Stimulated activated CD4-positive, alpha-beta T cell treated with anti-CD3 and anti-CD28 coated beads, Interleukin-4, amount 100 ng/mL, for 48 hours (primary cell): Measurements from ENCODE around the gene CARD8.
A peak's percentile ranks its signal among the peaks of the same experiment; 100 is the strongest.
"Not testable (repeated sequence)": the region's sequence is repeated elsewhere in the genome, so short reads cannot be mapped to it uniquely, and the experiment has no call there.

Source experiments
- DNase-seq, 2 donors: peaks; one replicate each; pipeline ENCODE4 v3.0.0-alpha.2; 2020; ENCODE audit warnings: low read depth in 2 of 2

CARD8 gene

GRCh38 chr19:48265326-48265725 is 9.6 kb upstream of the CARD8 start:
- DNase-seq = not testable (repeated sequence)

GRCh38 chr19:48260359-48260714 is 4.6 kb upstream of the CARD8 start:
- not testable (repeated sequence) for DNase-seq

GRCh38 chr19:48258992-48259391 is 3.3 kb upstream of the CARD8 start:
- not testable (repeated sequence) for DNase-seq

- DNase-seq = no peak
Measured at GRCh38 chr19:48258350-48258749, 2.6 kb upstream of the CARD8 start.

GRCh38 chr19:48254529-48254970 is 1.2 kb downstream of the CARD8 start:
- DNase-seq = no peak

GRCh38 chr19:48253999-48254398 is 1.7 kb downstream of the CARD8 start:
- DNase-seq = no peak

GRCh38 chr19:48252609-48253008 is 3.1 kb downstream of the CARD8 start:
- no peak for DNase-seq

GRCh38 chr19:48250290-48251025 is 5.3 kb downstream of the CARD8 start:
- no peak for DNase-seq

GRCh38 chr19:48249502-48250014 is 6.2 kb downstream of the CARD8 start:
- peak; percentile 59 to 71 for DNase-seq

GRCh38 chr19:48248081-48248833 is 7.5 kb downstream of the CARD8 start:
- no peak for DNase-seq

GRCh38 chr19:48247212-48247611 is 8.5 kb downstream of the CARD8 start:
- DNase-seq = no peak

- no peak for DNase-seq
Measured at GRCh38 chr19:48246101-48246500, 9.6 kb downstream of the CARD8 start.

- DNase-seq = no peak
Measured at GRCh38 chr19:48244281-48244680, 11.4 kb downstream of the CARD8 start.

GRCh38 chr19:48241771-48242170 is 13.9 kb downstream of the CARD8 start:
- not testable (repeated sequence) for DNase-seq

- no peak for DNase-seq
Measured at GRCh38 chr19:48239582-48240141, 16.1 kb downstream of the CARD8 start.

- DNase-seq = no peak
Measured at GRCh38 chr19:48239120-48239519, 16.6 kb downstream of the CARD8 start.

- no peak for DNase-seq
Measured at GRCh38 chr19:48237057-48237456, 18.7 kb downstream of the CARD8 start.

GRCh38 chr19:48230555-48231129 is 25.1 kb downstream of the CARD8 start:
- DNase-seq = peak in 1 of 2 donors; percentile 21

- DNase-seq = no peak
Measured at GRCh38 chr19:48221628-48222027, 34.1 kb downstream of the CARD8 start.

- DNase-seq = not testable (repeated sequence)
Measured at GRCh38 chr19:48220784-48221183, 34.9 kb downstream of the CARD8 start.

GRCh38 chr19:48218997-48219396 is 36.7 kb downstream of the CARD8 start:
- DNase-seq = no peak

GRCh38 chr19:48216933-48217332 is 38.8 kb downstream of the CARD8 start:
- DNase-seq = no peak
